GM12878 (cell line): ENCODE data around the gene VNN1. TPM values are rescaled to one million over a fixed set of nuclear protein-coding genes. Genes with fewer than 3 reads are reported as not detected.

Experiments used
- ATAC-seq: fragments of 200-7000 bp; cut with Tn5 transposase; 3 replicates; pipeline ENCODE4 v1.9.1; 2020; ENCODE audit warnings: mild to moderate bottlenecking, moderate library complexity
- BruUV-seq: library from RNA; stranded (reverse); fragments of 400-500 nt; replicated peaks from 2 replicates; lab custom pipeline; 2021; lab: Mats Ljungman, UMichigan
- CTCF ChIA-PET: fragments of 300-600 bp; sonication (Branson Sonifier 250); formaldehyde crosslinking; extraction: SDS; loops from one replicate; lab custom pipeline; 2021; ENCODE audit warnings: inconsistent platforms; lab: Yijun Ruan, JAX
- POLR2A ChIA-PET: fragments of 350-600 bp; formaldehyde crosslinking; extraction: SDS; loops from one replicate; lab custom pipeline; 2021; ENCODE audit warnings: inconsistent platforms; lab: Charles Lee
- RAD21 ChIA-PET: fragments of 300-600 bp; sonication (Branson Sonifier 250); formaldehyde crosslinking; loops from one replicate; lab custom pipeline; 2023; ENCODE audit warnings: antibody characterized with exemption; ENCODE audit not compliant: unreplicated experiment; lab: Charles Lee
- SMC1A ChIA-PET: fragments of 300-600 bp; sonication (Branson Sonifier 250); formaldehyde crosslinking; loops from one replicate; lab custom pipeline; 2023; ENCODE audit not compliant: unreplicated experiment, uncharacterized antibody; lab: Charles Lee
- DNase-seq: peaks from one replicate; pipeline ENCODE4 v3.0.0-alpha.2; 2011; ENCODE audit warnings: low read depth, low spot score
- FAIRE-seq: peaks from 3 replicates; lab custom pipeline; 2011; peaks lifted over from hg19 to GRCh38; lab: Jason Lieb, UNC
- H2AFZ ChIP-seq: 2 replicates; pipeline ENCODE4 v1.6.0; 2011; ENCODE audit warnings: low read depth, low read length, control low read depth; ENCODE audit not compliant: control insufficient read depth
- H3K27ac ChIP-seq: 2 replicates; pipeline ENCODE4 v1.5.1; 2011; ENCODE audit warnings: control low read depth; ENCODE audit not compliant: control insufficient read depth, insufficient read depth
- H3K27me3 ChIP-seq, 2 experiments: replicated peaks in 1 of 2; 2 replicates each; pipeline versions ENCODE4 v1.6.0 to v1.6.1; 2011; ENCODE audit warnings: low read length in 1 of 2; ENCODE audit not compliant: control insufficient read depth in 2 of 2, insufficient read depth in 2 of 2
- H3K36me3 ChIP-seq, 2 experiments: 2 replicates each; pipeline ENCODE4 v1.5.1; 2011; ENCODE audit warnings: low read length in 1 of 2; ENCODE audit not compliant: control insufficient read depth in 2 of 2, insufficient read depth in 2 of 2
- H3K4me1 ChIP-seq: 2 replicates; pipeline ENCODE4 v1.6.1; 2011; ENCODE audit warnings: mild to moderate bottlenecking, low read length, moderate library complexity, mixed read lengths; ENCODE audit not compliant: control insufficient read depth, insufficient read depth
- H3K4me2 ChIP-seq: 2 replicates; pipeline ENCODE4 v1.6.0; 2011; ENCODE audit warnings: control low read depth; ENCODE audit not compliant: control insufficient read depth, insufficient read depth
- H3K4me3 ChIP-seq: fragments of 200-600 bp; sonication (generic); 2 replicates; pipeline ENCODE4 v1.5.1; 2016
- H3K79me2 ChIP-seq: 2 replicates; pipeline ENCODE4 v1.6.0; 2011; ENCODE audit warnings: low read length; ENCODE audit not compliant: control insufficient read depth, insufficient read depth
- H3K9ac ChIP-seq: 2 replicates; pipeline ENCODE4 v1.8.0; 2011; ENCODE audit warnings: low read length, control low read depth, mixed read lengths; ENCODE audit not compliant: control insufficient read depth, insufficient read depth
- H3K9me3 ChIP-seq: replicated peaks from 3 replicates; pipeline ENCODE4 v1.5.1; 2011; ENCODE audit warnings: mild to moderate bottlenecking, low read length; ENCODE audit not compliant: control insufficient read depth, insufficient read depth
- H4K20me1 ChIP-seq: 2 replicates; pipeline ENCODE4 v1.6.0; 2011; ENCODE audit not compliant: control insufficient read depth, insufficient read depth
- CREM ChIP-seq: IDR thresholded peaks from 2 replicates; pipeline ENCODE4 v1.6.1; 2014; ENCODE audit warnings: antibody characterized with exemption, low read depth
- ESRRA ChIP-seq: IDR thresholded peaks from 2 replicates; pipeline ENCODE4 v1.6.1; 2012; ENCODE audit warnings: mild to moderate bottlenecking, low read length, improper control_type of control experiment
- EZH2 ChIP-seq: IDR thresholded peaks from 2 replicates; pipeline ENCODE4 v1.6.1; 2012; ENCODE audit warnings: low read depth, mild to moderate bottlenecking, control low read depth, inconsistent platforms, low read length, borderline replicate concordance; ENCODE audit not compliant: control insufficient read depth
- HDAC2 ChIP-seq: fragments of 200-600 bp; sonication (generic); IDR thresholded peaks from 2 replicates; pipeline ENCODE4 v1.6.1; 2017
- NFYA ChIP-seq: IDR thresholded peaks from 2 replicates; pipeline ENCODE4 v1.6.1; 2011; ENCODE audit warnings: low read depth, mild to moderate bottlenecking, low read length, improper control_type of control experiment, borderline replicate concordance
- NR2F1 ChIP-seq: fragments of 450-650 bp; conservative IDR thresholded peaks from 2 replicates; pipeline ENCODE4 v1.6.1; 2017; ENCODE audit warnings: mild to moderate bottlenecking
- SMC3 ChIP-seq: IDR thresholded peaks from 2 replicates; pipeline ENCODE4 v1.6.1; 2011; ENCODE audit warnings: low read length, improper control_type of control experiment, borderline replicate concordance
- ZNF24 ChIP-seq: fragments of 450-650 bp; IDR thresholded peaks from 2 replicates; pipeline ENCODE4 v1.6.1; 2017; ENCODE audit warnings: antibody characterized with exemption, mild to moderate bottlenecking
- ZNF274 ChIP-seq: IDR thresholded peaks from one replicate; pipeline ENCODE4 v1.8.0; 2011; ENCODE audit not compliant: insufficient read length, insufficient read depth
- ZZZ3 ChIP-seq: IDR thresholded peaks from 2 replicates; pipeline ENCODE4 v1.6.1; 2011; ENCODE audit warnings: low read depth; ENCODE audit not compliant: control insufficient read depth, insufficient read length
- WGBS: methylation state at CpG from one replicate; pipeline ENCODE4 v1.1.6; 2016; ENCODE audit warnings: low lambda C conversion rate; ENCODE audit not compliant: insufficient replicate concordance, insufficient coverage; ENCODE audit errors: missing lambda C conversion rate; 5-methylcytosine and 5-hydroxymethylcytosine counted together
- in situ Hi-C: fragments of 300-500 bp; cut with MboI; formaldehyde crosslinking; loops from 9 replicates; pipeline ENCODE4 v1.14.3; 2018; ENCODE audit warnings: mixed read lengths
- intact Hi-C: fragments of 100-400 bp; cut with micrococcal nuclease; formaldehyde crosslinking; loops from one replicate; pipeline ENCODE4 v1.14.2; 2022; ENCODE audit not compliant: unreplicated experiment
- polyA plus RNA-seq, 11 experiments: library from polyadenylated mRNA; depleted of rRNA in 4 of 11; unstranded in 6 of 11; stranded (reverse) in 5 of 11; fragments of >200 nt; fragmentation: Nextera tagmentation in 4 of 11; fragmentation: Illumina TruSeq in 1 of 11; extraction: Ambion mirVana in 4 of 11; extraction: Trizol in 1 of 11; gene quantifications; 1 replicate in 1 of 11; 2 replicates in 10 of 11; pipeline versions ENCODE4 v1.2.1 to v1.2.3, GENCODE V29; 2011 to 2016; ENCODE audit warnings: inconsistent platforms in 2 of 11, missing spikeins in 2 of 11, low read depth in 1 of 11
- total RNA-seq, 4 experiments: library from RNA; depleted of rRNA in 3 of 4; stranded (reverse); fragments of >200 nt in 3 of 4; fragmentation: Illumina TruSeq in 1 of 4; extraction: Trizol in 1 of 4; gene quantifications; 2 replicates each; pipeline versions ENCODE4 v1.2.1 to v1.2.3, GENCODE V29; 2013 to 2021
- TF ChIP-seq, protein P1 (sequence below): IDR thresholded peaks from 2 replicates; pipeline ENCODE4 v1.6.1; 2012; ENCODE audit warnings: low read length, inconsistent platforms
- TF ChIP-seq, protein P2 (sequence below): fragments of 450-650 bp; IDR thresholded peaks from 2 replicates; pipeline ENCODE4 v1.6.1; 2018; ENCODE audit warnings: borderline replicate concordance, mild to moderate bottlenecking; ENCODE audit not compliant: partially characterized antibody
- TF ChIP-seq, protein P3 (sequence below): fragments of 450-650 bp; IDR thresholded peaks from 2 replicates; pipeline ENCODE4 v1.6.1; 2017; ENCODE audit warnings: antibody characterized with exemption, mild to moderate bottlenecking, moderate library complexity

VNN1 gene
- total and polyA plus RNA-seq, 10 of the 15 experiments (the other 5 are each of a cell fraction or from before 2014, with no cell fraction given), result not detected

DNA sequence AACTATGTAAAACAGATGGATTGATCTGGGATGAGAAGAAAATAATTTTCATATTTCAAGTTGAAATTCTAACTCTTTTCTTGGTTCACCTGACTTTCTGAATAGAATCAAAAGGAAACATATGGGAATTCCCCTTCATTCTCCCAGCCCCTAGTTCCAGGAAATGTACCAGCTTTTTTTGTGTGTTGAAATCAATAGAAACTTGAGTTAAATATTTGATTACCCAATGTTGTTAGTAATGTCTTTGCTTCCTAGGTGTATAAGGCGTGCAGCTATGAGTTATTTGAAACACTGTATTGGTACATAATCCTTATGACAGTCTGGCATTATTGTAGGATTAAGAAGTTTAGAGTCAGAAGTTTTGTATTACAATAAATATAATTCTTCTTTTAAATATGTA lies 22.4 kb upstream of the VNN1 start:
- Histone ChIP-seq H2AFZ (no peak overlapping the region), H3K4me2 (no peak overlapping the region), H3K36me3 (no peaks in the 10 kb centered on the region), H4K20me1 (no peaks in the 10 kb centered on the region), H3K9ac (no peak overlapping the region), H3K27ac (no peak overlapping the region), H3K9me3 (no peaks in the 10 kb centered on the region), H3K79me2 (no peaks in the 10 kb centered on the region), H3K4me3 (no peak overlapping the region), H3K4me1 (no peaks in the 10 kb centered on the region)
- no peak for DNase-seq
- WGBS, result 4% methylated on average over 1 of the region's 1 CpG
- no peak for ATAC-seq
- POLR2A ChIA-PET, result interaction anchor here (0.5 kb wide), 1 partner anchor 1006 kb away, joined by 4 read pairs; no protein-coding TSS in a partner anchor
- intact Hi-C loops (no loop called here), in situ Hi-C loops (no loop called here)
- RAD21 ChIA-PET, result no interaction called here
- no peak for FAIRE-seq
- BruUV-seq, result no TSS peak
- SMC1A ChIA-PET, result interaction anchor here (1.3 kb wide), 2 partner anchors 12 to 14 kb away, joined by 3 read pairs; no protein-coding TSS in a partner anchor
- CTCF ChIA-PET, result no interaction called here
- TF ChIP-seq, protein P1, sequence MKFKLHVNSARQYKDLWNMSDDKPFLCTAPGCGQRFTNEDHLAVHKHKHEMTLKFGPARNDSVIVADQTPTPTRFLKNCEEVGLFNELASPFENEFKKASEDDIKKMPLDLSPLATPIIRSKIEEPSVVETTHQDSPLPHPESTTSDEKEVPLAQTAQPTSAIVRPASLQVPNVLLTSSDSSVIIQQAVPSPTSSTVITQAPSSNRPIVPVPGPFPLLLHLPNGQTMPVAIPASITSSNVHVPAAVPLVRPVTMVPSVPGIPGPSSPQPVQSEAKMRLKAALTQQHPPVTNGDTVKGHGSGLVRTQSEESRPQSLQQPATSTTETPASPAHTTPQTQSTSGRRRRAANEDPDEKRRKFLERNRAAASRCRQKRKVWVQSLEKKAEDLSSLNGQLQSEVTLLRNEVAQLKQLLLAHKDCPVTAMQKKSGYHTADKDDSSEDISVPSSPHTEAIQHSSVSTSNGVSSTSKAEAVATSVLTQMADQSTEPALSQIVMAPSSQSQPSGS, result no peak
- no peak for TF ChIP-seq NR2F1
- TF ChIP-seq ZNF274, result no peak
- TF ChIP-seq SMC3, result no peak
- TF ChIP-seq HDAC2, result no peak
- TF ChIP-seq CREM, result no peak
- TF ChIP-seq NFYA, result no peak
- TF ChIP-seq, protein P2, sequence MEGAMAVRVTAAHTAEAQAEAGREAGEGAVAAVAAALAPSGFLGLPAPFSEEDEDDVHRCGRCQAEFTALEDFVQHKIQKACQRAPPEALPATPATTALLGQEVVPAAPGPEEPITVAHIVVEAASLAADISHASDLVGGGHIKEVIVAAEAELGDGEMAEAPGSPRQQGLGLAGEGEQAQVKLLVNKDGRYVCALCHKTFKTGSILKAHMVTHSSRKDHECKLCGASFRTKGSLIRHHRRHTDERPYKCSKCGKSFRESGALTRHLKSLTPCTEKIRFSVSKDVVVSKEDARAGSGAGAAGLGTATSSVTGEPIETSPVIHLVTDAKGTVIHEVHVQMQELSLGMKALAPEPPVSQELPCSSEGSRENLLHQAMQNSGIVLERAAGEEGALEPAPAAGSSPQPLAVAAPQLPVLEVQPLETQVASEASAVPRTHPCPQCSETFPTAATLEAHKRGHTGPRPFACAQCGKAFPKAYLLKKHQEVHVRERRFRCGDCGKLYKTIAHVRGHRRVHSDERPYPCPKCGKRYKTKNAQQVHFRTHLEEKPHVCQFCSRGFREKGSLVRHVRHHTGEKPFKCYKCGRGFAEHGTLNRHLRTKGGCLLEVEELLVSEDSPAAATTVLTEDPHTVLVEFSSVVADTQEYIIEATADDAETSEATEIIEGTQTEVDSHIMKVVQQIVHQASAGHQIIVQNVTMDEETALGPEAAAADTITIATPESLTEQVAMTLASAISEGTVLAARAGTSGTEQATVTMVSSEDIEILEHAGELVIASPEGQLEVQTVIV, result no peak
- no peak for TF ChIP-seq ZZZ3
- no peak for TF ChIP-seq ESRRA
- TF ChIP-seq, protein P3, sequence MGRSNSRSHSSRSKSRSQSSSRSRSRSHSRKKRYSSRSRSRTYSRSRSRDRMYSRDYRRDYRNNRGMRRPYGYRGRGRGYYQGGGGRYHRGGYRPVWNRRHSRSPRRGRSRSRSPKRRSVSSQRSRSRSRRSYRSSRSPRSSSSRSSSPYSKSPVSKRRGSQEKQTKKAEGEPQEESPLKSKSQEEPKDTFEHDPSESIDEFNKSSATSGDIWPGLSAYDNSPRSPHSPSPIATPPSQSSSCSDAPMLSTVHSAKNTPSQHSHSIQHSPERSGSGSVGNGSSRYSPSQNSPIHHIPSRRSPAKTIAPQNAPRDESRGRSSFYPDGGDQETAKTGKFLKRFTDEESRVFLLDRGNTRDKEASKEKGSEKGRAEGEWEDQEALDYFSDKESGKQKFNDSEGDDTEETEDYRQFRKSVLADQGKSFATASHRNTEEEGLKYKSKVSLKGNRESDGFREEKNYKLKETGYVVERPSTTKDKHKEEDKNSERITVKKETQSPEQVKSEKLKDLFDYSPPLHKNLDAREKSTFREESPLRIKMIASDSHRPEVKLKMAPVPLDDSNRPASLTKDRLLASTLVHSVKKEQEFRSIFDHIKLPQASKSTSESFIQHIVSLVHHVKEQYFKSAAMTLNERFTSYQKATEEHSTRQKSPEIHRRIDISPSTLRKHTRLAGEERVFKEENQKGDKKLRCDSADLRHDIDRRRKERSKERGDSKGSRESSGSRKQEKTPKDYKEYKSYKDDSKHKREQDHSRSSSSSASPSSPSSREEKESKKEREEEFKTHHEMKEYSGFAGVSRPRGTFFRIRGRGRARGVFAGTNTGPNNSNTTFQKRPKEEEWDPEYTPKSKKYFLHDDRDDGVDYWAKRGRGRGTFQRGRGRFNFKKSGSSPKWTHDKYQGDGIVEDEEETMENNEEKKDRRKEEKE, result no peak
- TF ChIP-seq EZH2, result no peak
- no peak for TF ChIP-seq ZNF24
- TF ChIP-seq, all 136 proteins: peak for 0
- no peaks in the 10 kb centered on the region for H3K27me3 ChIP-seq
